SK-N-SH treated with all-trans-retinoic acid at 6 μM for 48 hours (cell line): ENCODE measurements around the gene BACE1-AS.
"Not testable (repeated sequence)": the region's sequence is repeated elsewhere in the genome, so short reads cannot be mapped to it uniquely, and the experiment has no call there.

Experiments
- ATAC-seq: fragments of 200-7000 bp; cut with Tn5 transposase; 3 replicates; pipeline ENCODE4 v1.9.1; 2020; ENCODE audit warnings: mild to moderate bottlenecking, moderate library complexity
- ARNTL ChIP-seq: fragments of 450-650 bp; formaldehyde crosslinking; IDR thresholded peaks from 2 replicates; pipeline ENCODE4 v1.5.0; 2020; ENCODE audit warnings: low read depth, mild to moderate bottlenecking, moderate library complexity, borderline replicate concordance
- BACH2 ChIP-seq: fragments of 250-450 bp; sonication (Bioruptor Pico); IDR thresholded peaks from 2 replicates; pipeline ENCODE4 v1.9.0; 2021; ENCODE audit warnings: mild to moderate bottlenecking, borderline replicate concordance
- CSDC2 ChIP-seq: fragments of 250-450 bp; sonication (Bioruptor Pico); IDR thresholded peaks from 2 replicates; pipeline ENCODE4 v1.5.0; 2020; ENCODE audit warnings: mild to moderate bottlenecking, moderate library complexity
- ESRRG ChIP-seq: fragments of 250-450 bp; sonication (Bioruptor Pico); IDR thresholded peaks from 2 replicates; pipeline ENCODE4 v1.6.1; 2021; ENCODE audit warnings: mild to moderate bottlenecking
- GLIS3 ChIP-seq: fragments of 250-450 bp; sonication (Bioruptor Pico); IDR thresholded peaks from 2 replicates; pipeline ENCODE4 v1.5.0; 2020; ENCODE audit warnings: mild to moderate bottlenecking, moderate library complexity
- ISL1 ChIP-seq: fragments of 250-450 bp; sonication (Bioruptor Pico); IDR thresholded peaks from 2 replicates; pipeline ENCODE4 v2.1.2; 2022; ENCODE audit warnings: mild to moderate bottlenecking, moderate library complexity
- OSR1 ChIP-seq: fragments of 250-450 bp; sonication (Bioruptor Pico); IDR thresholded peaks from 2 replicates; pipeline ENCODE4 v1.8.0; 2022; ENCODE audit warnings: moderate library complexity, mild to moderate bottlenecking, inconsistent platforms
- PPARA ChIP-seq: fragments of 250-450 bp; sonication (Bioruptor Pico); IDR thresholded peaks from 2 replicates; pipeline ENCODE4 v1.5.0; 2020; ENCODE audit warnings: mild to moderate bottlenecking, borderline replicate concordance
- RARB ChIP-seq: fragments of 250-450 bp; sonication (Bioruptor Pico); IDR thresholded peaks from 2 replicates; pipeline ENCODE4 v1.8.0; 2021; ENCODE audit warnings: mild to moderate bottlenecking, moderate library complexity
- SNAI2 ChIP-seq: fragments of 250-450 bp; sonication (Bioruptor Pico); IDR thresholded peaks from 2 replicates; pipeline ENCODE4 v1.5.0; 2020; ENCODE audit warnings: mild to moderate bottlenecking, moderate library complexity
- TCF4 ChIP-seq: fragments of 250-450 bp; sonication (Bioruptor Pico); IDR thresholded peaks from 2 replicates; pipeline ENCODE4 v1.8.0; 2021; ENCODE audit warnings: mild to moderate bottlenecking, moderate library complexity, borderline replicate concordance
- TOX ChIP-seq: fragments of 250-450 bp; sonication (Bioruptor Pico); IDR thresholded peaks from 2 replicates; pipeline ENCODE4 v1.8.0; 2021; ENCODE audit warnings: mild to moderate bottlenecking, moderate library complexity, borderline replicate concordance
- ZFP3 ChIP-seq: fragments of 250-450 bp; sonication (Bioruptor Pico); IDR thresholded peaks from 2 replicates; pipeline ENCODE4 v1.5.0; 2020; ENCODE audit warnings: mild to moderate bottlenecking, moderate library complexity
- ZNF565 ChIP-seq: fragments of 450-650 bp; formaldehyde crosslinking; conservative IDR thresholded peaks from 2 replicates; pipeline ENCODE4 v1.5.0; 2020; ENCODE audit warnings: low read depth, mild to moderate bottlenecking, moderate library complexity
- ZNF70 ChIP-seq: fragments of 450-650 bp; formaldehyde crosslinking; IDR thresholded peaks from 2 replicates; pipeline ENCODE4 v1.5.0; 2020; ENCODE audit warnings: mild to moderate bottlenecking, moderate library complexity
- ZNF8 ChIP-seq: fragments of 450-650 bp; formaldehyde crosslinking; IDR thresholded peaks from 2 replicates; pipeline ENCODE4 v1.5.0; 2020; ENCODE audit warnings: mild to moderate bottlenecking, moderate library complexity
- TF ChIP-seq, protein P1 (sequence below): fragments of 250-450 bp; sonication (Bioruptor Pico); IDR thresholded peaks from 2 replicates; pipeline ENCODE4 v1.5.0; 2020; ENCODE audit warnings: mild to moderate bottlenecking, moderate library complexity
- TF ChIP-seq, protein P2 (sequence below): fragments of 250-450 bp; sonication (Bioruptor Pico); IDR thresholded peaks from 2 replicates; pipeline ENCODE4 v1.5.1; 2020; ENCODE audit warnings: low read depth, mild to moderate bottlenecking, moderate library complexity
- TF ChIP-seq, protein P3 (sequence below): fragments of 250-450 bp; sonication (Bioruptor Pico); IDR thresholded peaks from 2 replicates; pipeline ENCODE4 v1.8.0; 2021; ENCODE audit warnings: low read depth, mild to moderate bottlenecking, moderate library complexity, borderline replicate concordance

Gene BACE1-AS

DNA sequence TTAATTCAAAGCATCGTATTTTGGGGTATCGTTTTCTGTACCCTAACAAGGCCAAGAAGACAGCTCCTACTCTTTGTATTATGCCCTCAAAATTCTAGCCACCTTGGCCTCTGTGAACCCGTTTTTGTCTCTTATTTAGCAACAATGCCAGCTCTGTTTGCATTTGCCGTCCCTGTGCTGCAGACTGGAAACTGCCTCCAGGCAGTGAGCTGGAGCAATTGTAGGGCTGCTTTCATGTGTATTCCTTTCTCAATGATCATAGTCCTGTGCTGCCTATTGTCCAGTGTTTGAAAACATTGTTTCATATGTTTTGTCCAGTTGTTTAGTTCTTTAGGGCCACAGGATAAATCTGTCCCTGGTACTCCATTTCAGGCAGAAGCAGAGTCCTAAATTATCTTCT is 19.9 kb upstream of the BACE1-AS start (continued):
- TF ChIP-seq, protein P1, sequence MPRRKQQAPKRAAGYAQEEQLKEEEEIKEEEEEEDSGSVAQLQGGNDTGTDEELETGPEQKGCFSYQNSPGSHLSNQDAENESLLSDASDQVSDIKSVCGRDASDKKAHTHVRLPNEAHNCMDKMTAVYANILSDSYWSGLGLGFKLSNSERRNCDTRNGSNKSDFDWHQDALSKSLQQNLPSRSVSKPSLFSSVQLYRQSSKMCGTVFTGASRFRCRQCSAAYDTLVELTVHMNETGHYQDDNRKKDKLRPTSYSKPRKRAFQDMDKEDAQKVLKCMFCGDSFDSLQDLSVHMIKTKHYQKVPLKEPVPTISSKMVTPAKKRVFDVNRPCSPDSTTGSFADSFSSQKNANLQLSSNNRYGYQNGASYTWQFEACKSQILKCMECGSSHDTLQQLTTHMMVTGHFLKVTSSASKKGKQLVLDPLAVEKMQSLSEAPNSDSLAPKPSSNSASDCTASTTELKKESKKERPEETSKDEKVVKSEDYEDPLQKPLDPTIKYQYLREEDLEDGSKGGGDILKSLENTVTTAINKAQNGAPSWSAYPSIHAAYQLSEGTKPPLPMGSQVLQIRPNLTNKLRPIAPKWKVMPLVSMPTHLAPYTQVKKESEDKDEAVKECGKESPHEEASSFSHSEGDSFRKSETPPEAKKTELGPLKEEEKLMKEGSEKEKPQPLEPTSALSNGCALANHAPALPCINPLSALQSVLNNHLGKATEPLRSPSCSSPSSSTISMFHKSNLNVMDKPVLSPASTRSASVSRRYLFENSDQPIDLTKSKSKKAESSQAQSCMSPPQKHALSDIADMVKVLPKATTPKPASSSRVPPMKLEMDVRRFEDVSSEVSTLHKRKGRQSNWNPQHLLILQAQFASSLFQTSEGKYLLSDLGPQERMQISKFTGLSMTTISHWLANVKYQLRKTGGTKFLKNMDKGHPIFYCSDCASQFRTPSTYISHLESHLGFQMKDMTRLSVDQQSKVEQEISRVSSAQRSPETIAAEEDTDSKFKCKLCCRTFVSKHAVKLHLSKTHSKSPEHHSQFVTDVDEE (CRISPR knock-in tag): no peak

DNA sequence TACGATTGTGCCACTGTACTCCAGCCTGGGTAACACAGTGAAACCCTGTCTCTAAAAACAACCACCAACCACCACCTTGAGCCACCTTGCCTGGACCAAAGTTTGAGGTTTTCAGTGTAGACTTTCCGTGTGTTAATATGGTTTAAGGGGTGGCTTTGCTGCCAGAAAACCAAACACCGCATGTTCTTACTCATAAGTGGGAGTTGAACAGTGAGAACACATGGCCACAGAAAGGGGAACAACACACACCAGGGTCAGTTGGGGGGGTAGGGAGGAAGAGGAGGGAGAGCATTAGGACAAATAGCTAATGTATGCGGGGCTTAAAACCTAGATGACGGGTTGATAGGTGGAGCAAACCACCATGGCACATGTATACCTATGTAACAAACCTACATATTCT is 19.0 kb upstream of the BACE1-AS start:
- ATAC-seq: not testable (repeated sequence)

DNA sequence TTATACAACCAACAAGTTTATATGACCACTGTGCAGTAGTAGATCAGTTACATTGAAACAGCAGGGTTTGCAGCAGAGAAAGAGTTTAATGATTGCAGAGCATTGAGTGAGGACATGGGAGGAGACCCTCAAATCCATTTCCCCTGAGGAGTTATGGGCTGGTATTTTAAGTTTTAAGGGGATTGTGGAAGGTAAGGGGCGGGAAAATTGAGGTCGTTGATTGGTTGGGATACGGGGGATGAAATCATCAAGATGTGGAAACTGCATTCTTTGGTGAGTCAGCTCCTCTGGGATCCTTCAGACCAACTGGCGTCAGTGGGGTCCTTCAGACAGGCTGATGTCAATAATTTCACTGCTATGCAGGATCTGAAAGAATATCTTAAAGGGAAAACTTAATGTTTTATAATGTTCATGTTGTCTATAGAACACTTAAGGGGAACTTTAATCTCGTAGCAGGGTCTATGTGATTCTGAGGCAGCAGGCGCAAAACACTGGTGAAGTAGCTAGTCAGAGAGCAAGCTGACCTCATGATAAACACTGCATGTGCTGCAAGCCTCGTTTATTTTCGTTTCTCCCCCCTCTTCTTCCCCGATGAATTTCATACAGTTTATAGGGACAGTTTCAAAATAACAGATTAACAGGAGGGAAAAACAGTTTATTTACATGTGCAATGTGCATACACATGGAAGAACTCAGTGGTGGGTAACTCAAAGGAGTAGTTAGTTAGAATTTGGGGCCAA is 17.4 kb upstream of the BACE1-AS start:
- TF ChIP-seq, protein P2, sequence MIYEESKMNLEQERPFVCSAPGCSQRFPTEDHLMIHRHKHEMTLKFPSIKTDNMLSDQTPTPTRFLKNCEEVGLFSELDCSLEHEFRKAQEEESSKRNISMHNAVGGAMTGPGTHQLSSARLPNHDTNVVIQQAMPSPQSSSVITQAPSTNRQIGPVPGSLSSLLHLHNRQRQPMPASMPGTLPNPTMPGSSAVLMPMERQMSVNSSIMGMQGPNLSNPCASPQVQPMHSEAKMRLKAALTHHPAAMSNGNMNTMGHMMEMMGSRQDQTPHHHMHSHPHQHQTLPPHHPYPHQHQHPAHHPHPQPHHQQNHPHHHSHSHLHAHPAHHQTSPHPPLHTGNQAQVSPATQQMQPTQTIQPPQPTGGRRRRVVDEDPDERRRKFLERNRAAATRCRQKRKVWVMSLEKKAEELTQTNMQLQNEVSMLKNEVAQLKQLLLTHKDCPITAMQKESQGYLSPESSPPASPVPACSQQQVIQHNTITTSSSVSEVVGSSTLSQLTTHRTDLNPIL: 0 out of 2 replicates have a peak, but pooled peaks have one; percentile 65
- TF ChIP-seq ISL1 (peak; percentile 28; the same call in 1 of the 2 replicates), ZNF565 (CRISPR knock-in tag) (no peak)
- ATAC-seq: peak; percentile 91

DNA sequence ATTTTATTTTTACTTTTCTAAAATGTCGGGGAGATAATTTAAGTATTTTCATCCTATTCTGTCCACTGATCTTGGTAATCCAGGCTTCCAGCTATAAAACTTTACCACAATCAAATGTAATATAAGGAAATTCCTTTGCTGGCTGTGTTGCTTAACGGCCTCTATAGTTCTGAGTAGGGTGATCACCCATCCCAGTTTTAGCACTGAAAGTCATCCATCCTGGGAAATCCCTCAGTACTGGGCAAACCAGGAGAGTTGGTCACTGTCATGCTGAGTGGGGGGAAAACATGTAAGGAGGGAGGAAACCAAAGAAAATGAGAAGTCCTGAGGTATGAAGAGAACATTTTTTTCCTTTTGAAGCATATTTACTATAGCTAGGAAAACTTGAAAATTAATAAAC is 12.8 kb upstream of the BACE1-AS start:
- no peak for ATAC-seq
- no peak for TF ChIP-seq ARNTL (CRISPR knock-in tag)
- TF ChIP-seq OSR1: no peak
- TF ChIP-seq, protein P3, sequence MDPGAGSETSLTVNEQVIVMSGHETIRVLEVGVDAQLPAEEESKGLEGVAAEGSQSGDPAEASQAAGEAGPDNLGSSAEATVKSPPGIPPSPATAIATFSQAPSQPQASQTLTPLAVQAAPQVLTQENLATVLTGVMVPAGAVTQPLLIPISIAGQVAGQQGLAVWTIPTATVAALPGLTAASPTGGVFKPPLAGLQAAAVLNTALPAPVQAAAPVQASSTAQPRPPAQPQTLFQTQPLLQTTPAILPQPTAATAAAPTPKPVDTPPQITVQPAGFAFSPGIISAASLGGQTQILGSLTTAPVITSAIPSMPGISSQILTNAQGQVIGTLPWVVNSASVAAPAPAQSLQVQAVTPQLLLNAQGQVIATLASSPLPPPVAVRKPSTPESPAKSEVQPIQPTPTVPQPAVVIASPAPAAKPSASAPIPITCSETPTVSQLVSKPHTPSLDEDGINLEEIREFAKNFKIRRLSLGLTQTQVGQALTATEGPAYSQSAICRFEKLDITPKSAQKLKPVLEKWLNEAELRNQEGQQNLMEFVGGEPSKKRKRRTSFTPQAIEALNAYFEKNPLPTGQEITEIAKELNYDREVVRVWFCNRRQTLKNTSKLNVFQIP: no peak
- TF ChIP-seq ZNF565 (CRISPR knock-in tag): no peak
- TF ChIP-seq ZNF8 (CRISPR knock-in tag): no peak
- TF ChIP-seq ZNF70: no peak
- TF ChIP-seq ESRRG (CRISPR knock-in tag): no peak
- TF ChIP-seq, protein P1 (CRISPR knock-in tag): no peak
- TF ChIP-seq CSDC2 (CRISPR knock-in tag): no peak

DNA sequence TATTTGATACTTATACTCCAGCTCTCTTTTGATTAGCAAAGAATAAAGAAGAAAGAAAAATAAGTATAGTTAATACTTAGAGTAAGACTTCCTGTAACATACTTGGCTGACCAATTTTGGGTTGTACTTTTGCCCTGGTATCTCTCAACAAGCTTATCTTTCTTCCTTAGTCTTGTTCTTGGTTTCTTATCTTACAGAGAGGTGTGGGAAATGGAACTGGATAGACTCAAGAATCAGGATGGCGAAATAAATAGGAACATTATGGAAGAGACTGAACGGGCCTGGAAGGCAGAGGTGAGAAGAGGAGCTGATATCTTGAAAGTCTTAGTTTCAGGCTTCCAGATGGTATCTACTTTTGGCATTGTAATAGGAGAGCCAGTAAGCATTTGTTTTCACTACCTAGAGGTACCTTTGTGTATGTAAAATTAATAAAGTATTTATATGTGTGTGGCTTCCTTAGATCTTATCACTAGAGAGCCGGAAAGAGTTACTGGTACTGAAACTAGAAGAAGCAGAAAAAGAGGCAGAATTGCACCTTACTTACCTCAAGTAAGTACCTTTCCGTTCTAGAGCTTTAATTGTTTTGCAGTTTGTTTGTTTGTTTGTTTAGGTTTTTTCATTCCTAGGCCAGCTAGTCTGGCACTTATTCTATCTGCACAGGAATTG is 11.3 kb upstream of the BACE1-AS start:
- no peak for TF ChIP-seq CSDC2 (CRISPR knock-in tag)
- no peak for TF ChIP-seq GLIS3 (CRISPR knock-in tag)
- no peak for TF ChIP-seq SNAI2 (CRISPR knock-in tag)
- TF ChIP-seq TOX (CRISPR knock-in tag): no peak
- TF ChIP-seq, protein P1 (CRISPR knock-in tag): no peak
- no peak for TF ChIP-seq ZNF70
- no peak for TF ChIP-seq TCF4 (CRISPR knock-in tag)
- TF ChIP-seq ZNF565 (CRISPR knock-in tag): no peak
- TF ChIP-seq BACH2 (CRISPR knock-in tag): no peak
- no peak for TF ChIP-seq ESRRG (CRISPR knock-in tag)
- no peak for TF ChIP-seq PPARA (CRISPR knock-in tag)
- no peak for TF ChIP-seq RARB
- TF ChIP-seq, protein P3: no peak
- no peak for TF ChIP-seq ISL1
- TF ChIP-seq ZNF8 (CRISPR knock-in tag): no peak
- no peak for TF ChIP-seq ZFP3 (CRISPR knock-in tag)
- no peak for TF ChIP-seq OSR1
- no peak for ATAC-seq
